H1 (cell line): ENCODE measurements around the gene IFTAP. TPM values are rescaled to one million over a fixed set of nuclear protein-coding genes. Genes with fewer than 3 reads are reported as not detected.

Experiments used
- CTCF ChIA-PET: fragments of 300-600 bp; sonication (Branson Sonifier 250); formaldehyde crosslinking; loops from one replicate; lab custom pipeline; 2021; ENCODE audit not compliant: partially characterized antibody; lab: Charles Lee
- POLR2A ChIA-PET: fragments of 300-600 bp; sonication (Branson Sonifier 250); formaldehyde crosslinking; loops from one replicate; lab custom pipeline; 2021; ENCODE audit warnings: inconsistent platforms; ENCODE audit not compliant: partially characterized antibody; lab: Charles Lee
- DNase-seq, 2 experiments: peaks; one replicate each; pipeline versions ENCODE4 v3.0.0 to v3.0.0-alpha.2; 2010 to 2022; ENCODE audit warnings: low spot score in 2 of 2, low read depth in 1 of 2, mixed read lengths in 1 of 2
- FAIRE-seq: peaks from 2 replicates; lab custom pipeline; 2011; peaks lifted over from hg19 to GRCh38; lab: Jason Lieb, UNC
- H2AFZ ChIP-seq: 2 replicates; pipeline ENCODE4 v1.8.1; 2012; ENCODE audit warnings: low read length, inconsistent platforms
- H2AK5ac ChIP-seq: 2 replicates; pipeline ENCODE4 v1.6.1; 2013; ENCODE audit warnings: low read depth, low read length
- H2BK120ac ChIP-seq: replicated peaks from 2 replicates; pipeline ENCODE3; 2013; ENCODE audit warnings: low read depth, low read length, inconsistent platforms
- H2BK12ac ChIP-seq: 2 replicates; pipeline ENCODE4 v1.6.1; 2013; ENCODE audit warnings: low read depth, low read length
- H2BK15ac ChIP-seq: 2 replicates; pipeline ENCODE4 v1.6.1; 2013; ENCODE audit warnings: low read length
- H2BK20ac ChIP-seq: 2 replicates; pipeline ENCODE4 v1.6.1; 2013; ENCODE audit warnings: low read length
- H2BK5ac ChIP-seq: 2 replicates; pipeline ENCODE4 v1.6.1; 2013; ENCODE audit warnings: low read depth, low read length
- H3K14ac ChIP-seq: 2 replicates; pipeline ENCODE4 v1.6.1; 2013; ENCODE audit warnings: inconsistent platforms; ENCODE audit not compliant: insufficient read length
- H3K18ac ChIP-seq: 2 replicates; pipeline ENCODE4 v1.6.1; 2013; ENCODE audit warnings: low read length; ENCODE audit errors: extremely low read depth
- H3K23ac ChIP-seq: 2 replicates; pipeline ENCODE4 v1.6.1; 2013; ENCODE audit warnings: inconsistent platforms; ENCODE audit not compliant: insufficient read length
- H3K23me2 ChIP-seq: 2 replicates; pipeline ENCODE4 v1.6.1; 2013; ENCODE audit warnings: low read depth, low read length
- H3K27ac ChIP-seq: 2 replicates; pipeline ENCODE4 v1.6.1; 2011; ENCODE audit warnings: low read depth, low read length, inconsistent platforms
- H3K27me3 ChIP-seq, 4 experiments: replicated peaks in 1 of 4; 1 replicate in 1 of 4; 2 replicates in 3 of 4; pipeline versions ENCODE4 v1.6.1 to v1.8.1; 2011 to 2013; ENCODE audit warnings: low read length in 3 of 4, mild to moderate bottlenecking in 3 of 4, inconsistent platforms in 2 of 4, mixed read lengths in 2 of 4, moderate library complexity in 1 of 4; ENCODE audit not compliant: control insufficient read depth in 3 of 4, insufficient read depth in 3 of 4; ENCODE audit errors: extremely low read depth in 1 of 4
- H3K36me3 ChIP-seq, 4 experiments: 2 replicates each; pipeline versions ENCODE4 v1.6.1 to v1.8.1; 2011 to 2013; ENCODE audit warnings: mild to moderate bottlenecking in 4 of 4, low read length in 3 of 4, moderate library complexity in 2 of 4, control low read depth in 1 of 4, inconsistent platforms in 1 of 4; ENCODE audit not compliant: insufficient read depth in 4 of 4, control insufficient read depth in 2 of 4
- H3K4ac ChIP-seq: replicated peaks from 2 replicates; pipeline ENCODE3; 2013; ENCODE audit warnings: low read length, low read depth, mixed read lengths, inconsistent platforms; ENCODE audit not compliant: insufficient read length
- H3K4me1 ChIP-seq, 4 experiments: replicated peaks in 1 of 4; 1 replicate in 1 of 4; 2 replicates in 3 of 4; pipeline versions ENCODE4 v1.6.1 to v1.8.1; 2011 to 2013; ENCODE audit warnings: low read length in 3 of 4, inconsistent platforms in 2 of 4, mixed read lengths in 1 of 4; ENCODE audit not compliant: insufficient read depth in 4 of 4, control insufficient read depth in 3 of 4
- H3K4me2 ChIP-seq, 2 experiments: 2 replicates each; pipeline versions ENCODE4 v1.6.1 to v1.8.1; 2011 to 2013; ENCODE audit warnings: low read depth in 2 of 2, low read length in 2 of 2, control low read depth in 1 of 2, inconsistent platforms in 1 of 2, mild to moderate bottlenecking in 1 of 2; ENCODE audit not compliant: insufficient read depth in 1 of 2
- H3K4me3 ChIP-seq, 4 experiments: fragments of 200-600, 300-600 bp in 1 of 4; sonication (generic), shearing (Covaris generic), sonication (Bioruptor Twin) in 1 of 4; 2 replicates each; pipeline versions ENCODE4 v1.5.1 to v1.8.1; 2011 to 2016; ENCODE audit warnings: low read length in 4 of 4, low read depth in 3 of 4, control low read depth in 2 of 4, inconsistent platforms in 2 of 4, mild to moderate bottlenecking in 2 of 4, mixed read lengths in 1 of 4, moderate library complexity in 1 of 4; ENCODE audit not compliant: insufficient read depth in 2 of 4; ENCODE audit errors: extremely low read depth in 1 of 4
- H3K56ac ChIP-seq: replicated peaks from 2 replicates; pipeline ENCODE3; 2013; ENCODE audit warnings: low read depth, mild to moderate bottlenecking, mixed read lengths, low read length, inconsistent platforms; ENCODE audit not compliant: insufficient read length
- H3K79me1 ChIP-seq: 2 replicates; pipeline ENCODE4 v1.6.1; 2013; ENCODE audit warnings: low read depth, low read length, control low read depth
- H3K79me2 ChIP-seq, 2 experiments: 2 replicates each; pipeline versions ENCODE4 v1.6.1 to v1.8.1; 2012 to 2013; ENCODE audit warnings: low read length in 2 of 2, mild to moderate bottlenecking in 2 of 2, inconsistent platforms in 1 of 2; ENCODE audit not compliant: insufficient read depth in 2 of 2, control insufficient read depth in 1 of 2
- H3K9ac ChIP-seq, 4 experiments: replicated peaks in 1 of 4; 1 replicate in 1 of 4; 2 replicates in 3 of 4; pipeline versions ENCODE4 v1.6.1 to v1.8.1; 2011 to 2013; ENCODE audit warnings: low read depth in 3 of 4, low read length in 3 of 4, control low read depth in 2 of 4, mild to moderate bottlenecking in 2 of 4, moderate library complexity in 2 of 4, inconsistent platforms in 1 of 4; ENCODE audit errors: extremely low read depth in 1 of 4
- H3K9me3 ChIP-seq, 2 experiments: 2 replicates each; pipeline versions ENCODE4 v1.6.1 to v1.8.1; 2012 to 2013; ENCODE audit warnings: mild to moderate bottlenecking in 2 of 2, moderate library complexity in 2 of 2, control low read depth in 1 of 2, inconsistent platforms in 1 of 2, low read depth in 1 of 2, low read length in 1 of 2, mixed read lengths in 1 of 2; ENCODE audit not compliant: insufficient read depth in 2 of 2
- H4K20me1 ChIP-seq, 2 experiments: replicated peaks in 1 of 2; 2 replicates each; pipeline versions ENCODE3 to v1.8.1; 2011 to 2013; ENCODE audit warnings: inconsistent platforms in 2 of 2, low read length in 2 of 2, mild to moderate bottlenecking in 1 of 2; ENCODE audit not compliant: insufficient read depth in 2 of 2, control insufficient read depth in 1 of 2
- H4K5ac ChIP-seq: 2 replicates; pipeline ENCODE4 v1.6.1; 2013; ENCODE audit warnings: low read length, low read depth, mixed read lengths, inconsistent platforms; ENCODE audit not compliant: insufficient read length
- H4K8ac ChIP-seq: 2 replicates; pipeline ENCODE4 v1.8.0; 2013; ENCODE audit warnings: mild to moderate bottlenecking, moderate library complexity, low read length, inconsistent platforms; ENCODE audit not compliant: insufficient read depth; ENCODE audit errors: extremely low read depth
- H4K91ac ChIP-seq: replicated peaks from 2 replicates; pipeline ENCODE3; 2013; ENCODE audit warnings: low read length, mixed read lengths, inconsistent platforms; ENCODE audit not compliant: insufficient read length
- GTF2F1 ChIP-seq: IDR thresholded peaks from 2 replicates; pipeline ENCODE4 v1.6.1; 2012; ENCODE audit warnings: low read depth, low read length, improper control_type of control experiment, borderline replicate concordance
- whole genome bisulfite sequencing, 2 experiments: shearing (Covaris generic) in 1 of 2; methylation state at CpG; one replicate each; pipeline versions ENCODE4 v1.1.6 to v1.1.7; 2013 to 2015; ENCODE audit warnings: low lambda C conversion rate in 2 of 2, mixed read lengths in 2 of 2, inconsistent platforms in 1 of 2, low coverage in 1 of 2, missing lambda C conversion rate in 1 of 2; ENCODE audit not compliant: insufficient replicate concordance in 2 of 2, insufficient coverage in 1 of 2, insufficient read length in 1 of 2; ENCODE audit errors: extremely low coverage in 1 of 2, missing lambda C conversion rate in 1 of 2; 5-methylcytosine and 5-hydroxymethylcytosine counted together
- polyA plus RNA-seq, 7 experiments: library from polyadenylated mRNA; depleted of rRNA in 3 of 7; stranded (reverse) in 5 of 7; unstranded in 2 of 7; fragments of >200 nt in 5 of 7; fragments of 200-250 nt in 2 of 7; gene quantifications; 1 replicate in 5 of 7; 2 replicates in 1 of 7; 4 replicates in 1 of 7; pipeline versions ENCODE4 v1.2.1 to v1.2.3, GENCODE V29; 2011 to 2013; ENCODE audit warnings: missing spikeins in 2 of 7, mixed read lengths in 2 of 7
- total RNA-seq: library from RNA; stranded (reverse); fragmentation: NEBNext Ultra II Directional; extraction: Animal tissue kit (Norgen Biotek cat#: 25700); gene quantifications from 2 replicates; pipeline ENCODE4 v1.2.1, GENCODE V29; 2021

The IFTAP gene
- total and polyA plus RNA-seq, 2 of the 8 experiments (the other 6 are each of a cell fraction or from before 2014, with no cell fraction given), result 21.2 to 23.9 TPM

- H2BK12ac ChIP-seq, result no peak overlapping the region
- H3K4me1 ChIP-seq, result peaks cover 0 to 9% (median 5%) of the 10 kb centered on the region in 4 experiments; a peak in 5 of 7 replicates
- H3K79me2 ChIP-seq, result no peaks in the 10 kb centered on the region
- H3K23me2 ChIP-seq, result no peaks in the 10 kb centered on the region
- no peak overlapping the region for H3K4ac ChIP-seq
- H3K18ac ChIP-seq, result no peak overlapping the region
- H2BK20ac ChIP-seq, result no peak overlapping the region
- H3K14ac ChIP-seq, result no peak overlapping the region
- H4K8ac ChIP-seq, result no peak overlapping the region; the same call in 1 of the 2 replicates
- 88% methylated on average over 6 of the region's 6 CpGs; no CpG with 5 or more reads in 1 of the 2 experiments for WGBS, 2 experiments
- no peak overlapping the region for H3K27ac ChIP-seq
- no peaks in the 10 kb centered on the region for H3K36me3 ChIP-seq
- ChIA-PET POLR2A (no interaction called here), CTCF (interaction anchor here (0.9 to 2.1 kb wide), 9 partner anchors 13 to 184 kb away, joined by 3 to 21 read pairs (median 4); no protein-coding TSS in a partner anchor)
- H3K79me1 ChIP-seq, result no peaks in the 10 kb centered on the region
- no peaks in the 10 kb centered on the region for H3K27me3 ChIP-seq
- no peak overlapping the region for H4K5ac ChIP-seq
- no peak overlapping the region for H2BK5ac ChIP-seq
- no peaks in the 10 kb centered on the region for H4K20me1 ChIP-seq
- DNase-seq (no peak), FAIRE-seq (no peak)
- no peak overlapping the region for H3K56ac ChIP-seq
- no peak overlapping the region for H4K91ac ChIP-seq
- H3K4me2 ChIP-seq, result no peak overlapping the region
- H3K9ac ChIP-seq, result no peak overlapping the region
- H2BK15ac ChIP-seq, result no peak overlapping the region
- no peak overlapping the region for H2AFZ ChIP-seq
- no peak overlapping the region for H3K4me3 ChIP-seq
- TF ChIP-seq GTF2F1, result no peak
- no peak overlapping the region for H2BK120ac ChIP-seq
- H3K9me3 ChIP-seq, result no peaks in the 10 kb centered on the region
- H2AK5ac ChIP-seq, result no peak overlapping the region
- no peak overlapping the region for H3K23ac ChIP-seq
Observed at GRCh38 chr11:36696550-36696949, 102.2 kb downstream of the IFTAP start.
